Upper lobe of right lung (tissue), 1 donor: ENCODE data around the gene NDUFS6. TPM values are rescaled to one million over a fixed set of nuclear protein-coding genes. Genes with fewer than 3 reads are reported as not detected.

Experiments used
- ATAC-seq: fragments of 200-7000 bp; cut with Tn5 transposase; one replicate; pipeline ENCODE4 v1.9.1; 2020; ENCODE audit warnings: mild to moderate bottlenecking, moderate library complexity
- DNase-seq: peaks from one replicate; pipeline ENCODE4 v3.0.0-alpha.2; 2020
- H3K27ac ChIP-seq: fragments of 200-600 bp; one replicate; pipeline ENCODE4 v1.8.0; 2022
- H3K27me3 ChIP-seq: fragments of 200-600 bp; one replicate; pipeline ENCODE4 v1.8.0; 2022; ENCODE audit warnings: mild to moderate bottlenecking
- H3K36me3 ChIP-seq: fragments of 200-600 bp; one replicate; pipeline ENCODE4 v1.8.0; 2022
- H3K4me1 ChIP-seq: fragments of 200-600 bp; one replicate; pipeline ENCODE4 v1.8.0; 2022
- H3K4me3 ChIP-seq: fragments of 200-600 bp; one replicate; pipeline ENCODE4 v1.8.0; 2022; ENCODE audit warnings: mild to moderate bottlenecking
- H3K9me3 ChIP-seq: fragments of 200-600 bp; one replicate; pipeline ENCODE4 v1.8.0; 2022
- intact Hi-C: fragments of 100-400 bp; cut with DNase I; formaldehyde crosslinking; loops from one replicate; pipeline ENCODE4 v1.11.0; 2022
- total RNA-seq: library from RNA; stranded (reverse); fragmentation: NEBNext Ultra II Directional; extraction: Animal tissue kit (Norgen Biotek cat#: 25700); gene quantifications from one replicate; pipeline ENCODE4 v1.2.1, GENCODE V29; 2021
- TF ChIP-seq, protein P1 (sequence below): fragments of 200-600 bp; IDR thresholded peaks from one replicate; pipeline ENCODE4 v1.8.0; 2022; ENCODE audit warnings: antibody characterized with exemption
- donor health status: DM: no; HTN: yes; CAD: no; lungs with severe emphysema.

The NDUFS6 gene
- total RNA-seq, 1 donor from 2014 or later: 23.5 TPM

GRCh38 chr5:1763548-1763911, 37.7 kb upstream of the NDUFS6 start:
- TF ChIP-seq, protein P1, sequence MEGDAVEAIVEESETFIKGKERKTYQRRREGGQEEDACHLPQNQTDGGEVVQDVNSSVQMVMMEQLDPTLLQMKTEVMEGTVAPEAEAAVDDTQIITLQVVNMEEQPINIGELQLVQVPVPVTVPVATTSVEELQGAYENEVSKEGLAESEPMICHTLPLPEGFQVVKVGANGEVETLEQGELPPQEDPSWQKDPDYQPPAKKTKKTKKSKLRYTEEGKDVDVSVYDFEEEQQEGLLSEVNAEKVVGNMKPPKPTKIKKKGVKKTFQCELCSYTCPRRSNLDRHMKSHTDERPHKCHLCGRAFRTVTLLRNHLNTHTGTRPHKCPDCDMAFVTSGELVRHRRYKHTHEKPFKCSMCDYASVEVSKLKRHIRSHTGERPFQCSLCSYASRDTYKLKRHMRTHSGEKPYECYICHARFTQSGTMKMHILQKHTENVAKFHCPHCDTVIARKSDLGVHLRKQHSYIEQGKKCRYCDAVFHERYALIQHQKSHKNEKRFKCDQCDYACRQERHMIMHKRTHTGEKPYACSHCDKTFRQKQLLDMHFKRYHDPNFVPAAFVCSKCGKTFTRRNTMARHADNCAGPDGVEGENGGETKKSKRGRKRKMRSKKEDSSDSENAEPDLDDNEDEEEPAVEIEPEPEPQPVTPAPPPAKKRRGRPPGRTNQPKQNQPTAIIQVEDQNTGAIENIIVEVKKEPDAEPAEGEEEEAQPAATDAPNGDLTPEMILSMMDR: peak; percentile 61
- DNase-seq (peak; percentile 62), ATAC-seq (peak; percentile 52)
- H3K9me3 ChIP-seq: no peaks in the 10 kb centered on the region
- no peaks in the 10 kb centered on the region for H3K4me1 ChIP-seq
- H3K27ac ChIP-seq: no peak overlapping the region
- H3K27me3 ChIP-seq: peaks cover 20% of the 10 kb centered on the region
- no peak overlapping the region for H3K4me3 ChIP-seq
- intact Hi-C loops: no loop called here
- H3K36me3 ChIP-seq: no peaks in the 10 kb centered on the region

DNA sequence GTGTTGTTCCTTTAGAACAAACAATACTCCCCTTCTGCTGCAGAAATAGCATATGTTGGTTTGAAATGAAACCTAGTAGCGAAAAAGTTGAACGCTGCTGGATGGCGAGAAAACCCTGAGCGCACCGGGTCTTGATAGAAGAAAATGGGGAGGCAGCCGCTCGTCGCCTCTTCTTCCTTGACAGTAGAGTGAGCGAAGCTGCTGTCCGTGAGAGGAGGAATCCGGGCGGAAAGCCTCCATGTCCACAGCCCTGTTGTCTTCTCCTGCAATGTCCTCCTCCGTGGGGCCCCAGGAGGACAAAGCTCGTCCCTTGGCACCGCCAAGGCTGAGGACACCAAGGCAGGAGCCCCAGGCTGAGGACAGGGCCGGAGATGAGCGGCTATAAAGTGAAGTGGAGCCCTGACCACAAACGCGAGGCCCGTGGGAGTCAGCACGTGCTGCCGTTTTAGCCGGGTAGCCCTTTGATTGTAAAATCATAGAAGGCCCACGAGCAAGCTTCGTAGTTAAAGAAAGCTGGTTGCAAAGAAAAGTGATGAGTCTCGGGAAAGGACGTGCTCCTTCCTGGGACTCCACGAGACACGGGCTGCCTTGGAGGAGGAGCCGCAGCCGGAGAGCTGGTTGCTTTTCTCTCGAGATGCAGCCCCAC, 37.1 kb upstream of the NDUFS6 start:
- ATAC-seq (no peak), DNase-seq (peak; percentile 53)

DNA sequence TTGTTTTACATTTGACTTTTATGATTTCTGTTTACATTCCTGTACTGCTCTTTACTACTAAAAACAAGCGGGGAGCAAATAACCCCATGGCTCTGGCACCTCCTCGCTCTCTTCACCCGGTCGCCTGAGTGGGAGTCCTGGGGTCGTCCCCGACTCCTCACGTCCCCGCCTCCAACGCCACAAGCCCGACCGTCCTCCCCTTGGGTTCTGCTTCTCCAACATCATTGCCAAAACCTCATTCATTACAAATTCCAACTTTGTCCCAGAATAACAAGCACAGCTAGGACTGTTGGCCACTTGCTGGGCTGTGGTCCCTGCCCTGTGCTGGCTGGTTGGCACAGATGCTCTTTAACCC, 36.6 kb upstream of the NDUFS6 start:
- Histone ChIP-seq H3K27ac (no peak overlapping the region), H3K27me3 (peaks cover 20% of the 10 kb centered on the region), H3K4me1 (no peaks in the 10 kb centered on the region), H3K9me3 (no peaks in the 10 kb centered on the region), H3K4me3 (no peak overlapping the region), H3K36me3 (no peaks in the 10 kb centered on the region)
- TF ChIP-seq, protein P1: no peak
- intact Hi-C loops: no loop called here
- ATAC-seq: no peak
- DNase-seq: peak; percentile 48

More for the DNA sequence above, 37.1 kb upstream of the NDUFS6 start:
- H3K36me3 ChIP-seq: no peaks in the 10 kb centered on the region
- peaks cover 20% of the 10 kb centered on the region for H3K27me3 ChIP-seq
- no peak overlapping the region for H3K4me3 ChIP-seq
- TF ChIP-seq, protein P1: no peak
- H3K4me1 ChIP-seq: no peaks in the 10 kb centered on the region
- intact Hi-C loops: no loop called here
- H3K9me3 ChIP-seq: no peaks in the 10 kb centered on the region
- H3K27ac ChIP-seq: no peak overlapping the region

DNA sequence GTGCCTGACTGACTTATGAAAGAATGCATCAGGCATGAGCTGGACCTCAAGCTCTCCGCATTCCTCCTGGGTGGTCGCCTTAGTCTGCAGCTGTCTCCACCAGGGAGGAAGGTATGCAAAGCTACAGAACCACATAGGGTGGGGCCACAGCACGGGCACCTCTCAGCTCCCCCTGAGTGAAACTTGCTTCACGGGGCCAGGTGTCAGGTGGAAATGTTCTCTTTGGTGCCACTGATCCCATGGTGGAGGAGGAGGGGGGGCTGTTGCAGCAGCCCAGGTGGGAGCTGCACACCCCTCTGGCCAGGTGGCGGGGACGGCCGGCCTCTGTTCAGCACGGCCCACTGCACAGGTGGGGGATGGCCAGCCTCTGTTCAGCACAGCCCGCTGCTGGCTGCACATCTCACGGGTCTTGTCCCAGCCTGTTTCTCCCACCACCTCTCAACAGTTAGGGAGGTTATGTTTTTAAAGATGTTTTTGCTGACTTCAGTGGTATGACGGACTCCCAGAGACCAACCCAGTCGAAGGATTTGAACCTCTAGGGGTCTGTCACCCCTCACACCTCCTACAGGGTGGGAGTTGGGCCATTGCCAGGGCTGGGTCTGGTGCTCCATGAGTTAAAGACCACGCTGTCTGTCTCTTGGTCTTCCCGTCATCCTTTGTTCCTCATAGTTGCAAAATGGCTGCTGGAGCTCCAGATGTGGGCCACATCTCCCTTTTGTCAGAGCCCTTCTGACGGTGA, 35.9 kb upstream of the NDUFS6 start:
- DNase-seq (no peak), ATAC-seq (no peak)
- Histone ChIP-seq H3K27me3 (peaks cover 20% of the 10 kb centered on the region), H3K4me3 (no peak overlapping the region), H3K27ac (no peak overlapping the region), H3K36me3 (no peaks in the 10 kb centered on the region), H3K9me3 (no peaks in the 10 kb centered on the region), H3K4me1 (no peaks in the 10 kb centered on the region)
- TF ChIP-seq, protein P1: no peak
- intact Hi-C loops: no loop called here

DNA sequence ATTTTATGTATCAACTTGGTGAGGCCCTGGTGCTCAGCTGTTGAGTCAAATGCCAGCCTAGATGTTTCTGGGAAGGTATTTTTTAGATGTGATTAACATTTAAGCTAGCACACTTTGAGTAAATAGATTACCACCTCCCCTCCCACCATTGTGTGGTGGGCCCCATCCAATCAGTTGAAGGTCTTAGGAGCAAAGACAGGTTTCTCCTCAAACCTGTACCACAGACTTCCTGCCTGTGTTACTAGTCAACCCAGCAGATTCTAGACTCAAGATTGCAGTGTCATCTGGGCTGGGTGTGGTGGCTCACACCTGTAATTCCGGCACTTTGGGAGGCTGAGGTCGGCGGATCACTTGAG, 35.3 kb upstream of the NDUFS6 start:
- no peak overlapping the region for H3K4me3 ChIP-seq
- H3K27me3 ChIP-seq: peaks cover 25% of the 10 kb centered on the region
- DNase-seq (no peak), ATAC-seq (no peak)
- no peaks in the 10 kb centered on the region for H3K9me3 ChIP-seq
- H3K36me3 ChIP-seq: no peaks in the 10 kb centered on the region
- TF ChIP-seq, protein P1: no peak
- intact Hi-C loops: no loop called here
- H3K27ac ChIP-seq: no peak overlapping the region
- H3K4me1 ChIP-seq: no peaks in the 10 kb centered on the region
